SJSA1 (cell line): ENCODE data around the gene C19orf85. TPM values are rescaled to one million over a fixed set of nuclear protein-coding genes. Genes with fewer than 3 reads are reported as not detected.

ENCODE experiments used
- DNase-seq, 2 experiments: peaks; one replicate each; pipeline ENCODE4 v3.0.0-alpha.2; 2015 to 2020; ENCODE audit warnings: low spot score in 2 of 2, low read depth in 1 of 2
- H3K27ac ChIP-seq: fragments of 250-450 bp; sonication (Bioruptor Pico); 2 replicates; pipeline ENCODE4 v1.5.1; 2020; ENCODE audit warnings: mild to moderate bottlenecking, moderate library complexity
- H3K27me3 ChIP-seq: fragments of 250-450 bp; sonication (Bioruptor Pico); replicated peaks from 2 replicates; pipeline ENCODE4 v1.5.1; 2020; ENCODE audit warnings: mild to moderate bottlenecking, moderate library complexity
- H3K36me3 ChIP-seq: fragments of 250-450 bp; sonication (Bioruptor Pico); 2 replicates; pipeline ENCODE4 v1.5.1; 2020; ENCODE audit warnings: mild to moderate bottlenecking
- H3K4me1 ChIP-seq: fragments of 250-450 bp; sonication (Bioruptor Pico); replicated peaks from 2 replicates; pipeline ENCODE4 v1.6.1; 2021; ENCODE audit warnings: mild to moderate bottlenecking
- H3K4me3 ChIP-seq: fragments of 250-450 bp; sonication (Bioruptor Pico); 2 replicates; pipeline ENCODE4 v1.5.1; 2020; ENCODE audit warnings: mild to moderate bottlenecking
- H3K9me3 ChIP-seq: fragments of 250-450 bp; sonication (Bioruptor Pico); replicated peaks from 2 replicates; pipeline ENCODE4 v1.5.1; 2020; ENCODE audit warnings: mild to moderate bottlenecking
- total RNA-seq: library from RNA; depleted of rRNA; stranded (reverse); fragments of >200 nt; shearing (Covaris generic); gene quantifications from 2 replicates; pipeline ENCODE4 v1.2.3, GENCODE V29; 2014

C19orf85 gene
- total RNA-seq, 1 experiment from 2014 or later = not detected

- DNase-seq = no peak
- H3K4me3 ChIP-seq = peak overlapping the region; percentile 55; the same call in 1 of the 2 replicates
- H3K27ac ChIP-seq = no peak overlapping the region
- H3K4me1 ChIP-seq = peaks cover 35% of the 10 kb centered on the region
- H3K9me3 ChIP-seq = no peaks in the 10 kb centered on the region; the same call in 1 of the 2 replicates
- no peaks in the 10 kb centered on the region for H3K27me3 ChIP-seq
- peaks cover 27% of the 10 kb centered on the region for H3K36me3 ChIP-seq
Observed at GRCh38 chr19:55486043-55486970, 21.8 kb upstream of the C19orf85 start.

DNA sequence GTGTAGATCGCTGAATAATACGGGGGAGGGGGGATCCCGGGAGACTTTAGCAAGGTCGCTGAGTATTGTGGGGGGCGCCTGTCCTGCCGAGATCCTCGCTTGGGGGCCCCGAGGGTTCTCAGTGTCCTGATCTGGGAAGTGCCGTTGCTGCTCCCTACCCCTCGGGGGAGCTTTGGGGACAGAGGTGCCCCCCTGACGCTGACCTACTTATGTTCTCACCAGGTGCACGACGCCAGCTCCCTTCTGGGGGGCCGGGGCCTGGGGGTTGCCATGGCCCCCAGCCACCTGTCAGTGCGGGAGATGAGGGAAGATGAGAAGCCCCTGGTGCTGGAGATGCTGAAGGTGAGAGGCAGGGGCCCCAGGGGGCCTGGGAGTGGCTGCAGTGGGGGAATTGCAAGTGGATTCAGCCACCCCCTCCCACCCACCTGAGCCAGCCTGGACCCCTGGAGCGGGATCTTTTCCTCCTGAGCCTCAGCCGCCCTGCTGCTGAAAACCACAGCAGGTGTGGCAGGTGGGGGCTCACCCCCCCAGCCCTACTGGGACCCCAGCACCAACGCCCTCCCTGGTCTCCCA is 21.0 kb upstream of the C19orf85 start:
- Histone ChIP-seq H3K4me1 (peaks cover 35% of the 10 kb centered on the region), H3K9me3 (no peaks in the 10 kb centered on the region; the same call in 1 of the 2 replicates), H3K4me3 (peak overlapping the region; percentile 55), H3K27me3 (no peaks in the 10 kb centered on the region), H3K27ac (peak overlapping the region; percentile 46), H3K36me3 (peaks cover 28% of the 10 kb centered on the region)
- no peak for DNase-seq

DNA sequence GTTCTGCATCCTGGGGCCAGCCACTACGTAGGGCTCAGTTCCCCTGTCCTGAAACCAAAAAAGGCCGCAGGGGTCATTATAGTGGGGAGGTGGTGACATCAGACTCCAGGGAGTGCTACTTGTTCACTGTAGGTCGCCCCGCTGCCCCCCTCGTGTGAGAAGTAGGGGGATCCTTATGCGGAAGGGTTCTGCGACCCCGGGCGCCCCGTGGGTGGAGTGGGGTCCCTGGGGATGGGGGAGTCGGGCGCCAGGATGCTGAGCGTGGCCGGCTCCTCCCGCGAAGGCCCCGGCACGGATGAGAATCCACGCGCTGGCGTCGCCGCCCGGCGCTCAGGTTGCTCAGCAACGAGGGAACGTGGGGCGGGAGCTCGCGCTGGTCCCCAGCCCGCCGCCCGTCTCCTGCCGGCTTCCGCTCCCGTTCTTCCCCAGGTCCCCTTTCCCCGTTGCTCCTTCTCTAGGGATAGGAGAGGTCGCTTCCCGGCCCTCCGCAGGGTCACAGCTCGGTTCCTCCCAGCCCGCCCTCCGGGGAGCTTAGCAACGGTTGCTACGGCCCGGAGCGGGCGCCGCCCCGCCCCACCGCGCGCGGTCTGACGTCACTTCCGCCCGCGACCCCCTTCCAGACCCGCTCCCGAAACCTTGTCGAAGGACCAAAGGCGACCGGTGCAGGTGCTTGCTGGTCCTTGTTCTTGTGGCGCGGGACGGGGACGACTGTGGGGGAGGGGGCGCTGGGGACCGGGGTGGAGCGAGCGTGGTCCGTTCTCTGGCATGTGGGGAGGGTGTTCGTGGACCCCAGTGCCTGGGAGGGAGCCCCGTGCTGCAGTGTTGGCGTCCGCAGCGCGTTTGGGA is 20.3 kb upstream of the C19orf85 start, which contains the start of gene NAT14:
NAT14 (plus strand) TSS at position 596 of the 846 bp plus-strand sequence. CDS start 521 bp downstream, outside the sequence.
- peaks cover 35% of the 10 kb centered on the region for H3K4me1 ChIP-seq
- no peaks in the 10 kb centered on the region; the same call in 1 of the 2 replicates for H3K9me3 ChIP-seq
- H3K4me3 ChIP-seq = peak within 1 kb of the TSS; percentile 55
- peak within 1 kb of the TSS; percentile 46 for H3K27ac ChIP-seq
- no peaks in the 10 kb centered on the region for H3K27me3 ChIP-seq
- H3K36me3 ChIP-seq = peaks cover 28% of the 10 kb centered on the region
- DNase-seq = peak; percentile 67

DNA sequence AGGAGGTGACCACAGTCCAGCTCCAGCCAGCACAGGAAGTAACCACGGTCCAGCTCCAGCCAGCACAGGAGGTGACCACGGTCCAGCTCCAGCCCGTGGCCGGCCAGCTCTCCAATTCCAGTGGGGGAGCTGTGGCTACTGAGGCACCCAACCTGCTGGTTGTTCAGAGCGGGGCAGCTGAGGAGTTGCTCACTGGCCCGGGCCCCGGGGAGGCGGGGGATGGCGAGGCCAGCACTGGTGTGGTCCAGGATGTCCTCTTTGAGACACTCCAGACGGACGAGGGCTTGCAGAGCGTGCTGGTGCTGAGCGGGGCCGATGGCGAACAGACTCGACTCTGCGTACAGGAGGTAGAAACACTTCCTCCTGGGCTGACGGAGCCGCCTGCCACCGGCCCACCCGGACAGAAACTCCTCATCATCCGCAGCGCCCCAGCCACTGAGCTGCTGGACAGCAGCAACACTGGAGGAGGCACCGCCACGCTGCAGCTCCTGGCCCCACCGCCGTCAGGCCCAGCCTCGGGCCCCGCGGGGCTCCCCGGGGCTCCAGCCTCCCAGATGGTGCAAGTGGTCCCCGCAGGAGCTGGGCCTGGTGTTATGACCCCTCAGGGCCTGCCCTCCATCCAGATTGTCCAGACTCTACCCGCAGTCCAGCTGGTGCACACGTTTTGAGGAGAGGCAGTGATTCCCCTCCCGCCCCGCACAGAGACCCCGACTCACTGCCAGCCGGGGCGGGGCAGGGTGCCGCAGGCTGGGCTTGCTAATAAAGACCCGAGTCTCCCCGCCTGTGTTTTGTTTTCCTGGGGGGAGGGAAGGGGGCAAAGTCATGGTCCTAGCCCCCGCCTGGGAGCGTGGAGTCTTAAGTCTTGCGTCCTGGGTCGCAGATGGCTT is 19.4 kb upstream of the C19orf85 start:
- DNase-seq = no peak
- H3K4me3 ChIP-seq = no peak overlapping the region
- H3K4me1 ChIP-seq = peaks cover 35% of the 10 kb centered on the region
- H3K36me3 ChIP-seq = peaks cover 28% of the 10 kb centered on the region
- no peaks in the 10 kb centered on the region for H3K27me3 ChIP-seq
- no peaks in the 10 kb centered on the region; the same call in 1 of the 2 replicates for H3K9me3 ChIP-seq
- H3K27ac ChIP-seq = no peak overlapping the region

DNA sequence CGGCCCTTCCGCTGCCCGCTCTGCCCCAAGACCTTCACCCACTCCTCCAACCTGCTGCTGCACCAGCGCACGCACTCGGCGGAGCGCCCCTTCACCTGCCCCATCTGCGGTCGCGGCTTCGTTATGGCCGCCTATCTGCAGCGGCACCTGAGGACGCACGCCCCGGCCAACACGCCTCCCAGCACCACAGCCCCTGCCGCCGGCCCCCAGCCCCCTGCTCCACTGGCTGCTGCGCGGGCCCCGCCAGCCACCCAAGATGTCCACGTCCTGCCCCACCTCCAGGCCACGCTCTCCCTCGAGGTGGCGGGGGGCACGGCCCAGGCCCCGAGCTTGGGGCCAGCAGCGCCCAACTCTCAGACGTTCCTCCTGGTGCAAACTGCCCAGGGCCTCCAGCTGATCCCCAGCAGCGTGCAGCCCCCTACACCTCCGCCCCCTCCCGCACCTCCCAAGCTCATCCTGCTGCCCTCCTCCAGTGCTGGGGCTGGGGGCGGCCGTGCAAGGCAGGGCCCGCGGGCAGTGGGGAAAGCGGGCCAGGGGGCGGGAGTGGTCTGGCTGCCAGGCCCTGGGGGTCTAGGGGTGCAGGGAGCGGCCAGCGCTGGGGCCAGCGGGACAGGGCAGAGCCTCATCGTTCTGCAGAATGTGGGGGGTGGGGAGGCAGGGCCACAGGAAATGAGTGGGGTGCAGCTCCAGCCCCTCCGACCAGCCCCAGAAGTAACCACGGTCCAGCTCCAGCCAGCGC is 18.6 kb upstream of the C19orf85 start:
- H3K36me3 ChIP-seq = peaks cover 28% of the 10 kb centered on the region
- no peaks in the 10 kb centered on the region for H3K27me3 ChIP-seq
- no peak overlapping the region for H3K27ac ChIP-seq
- H3K4me1 ChIP-seq = peaks cover 35% of the 10 kb centered on the region
- no peak overlapping the region for H3K4me3 ChIP-seq
- no peak for DNase-seq
- no peaks in the 10 kb centered on the region; the same call in 1 of the 2 replicates for H3K9me3 ChIP-seq

DNA sequence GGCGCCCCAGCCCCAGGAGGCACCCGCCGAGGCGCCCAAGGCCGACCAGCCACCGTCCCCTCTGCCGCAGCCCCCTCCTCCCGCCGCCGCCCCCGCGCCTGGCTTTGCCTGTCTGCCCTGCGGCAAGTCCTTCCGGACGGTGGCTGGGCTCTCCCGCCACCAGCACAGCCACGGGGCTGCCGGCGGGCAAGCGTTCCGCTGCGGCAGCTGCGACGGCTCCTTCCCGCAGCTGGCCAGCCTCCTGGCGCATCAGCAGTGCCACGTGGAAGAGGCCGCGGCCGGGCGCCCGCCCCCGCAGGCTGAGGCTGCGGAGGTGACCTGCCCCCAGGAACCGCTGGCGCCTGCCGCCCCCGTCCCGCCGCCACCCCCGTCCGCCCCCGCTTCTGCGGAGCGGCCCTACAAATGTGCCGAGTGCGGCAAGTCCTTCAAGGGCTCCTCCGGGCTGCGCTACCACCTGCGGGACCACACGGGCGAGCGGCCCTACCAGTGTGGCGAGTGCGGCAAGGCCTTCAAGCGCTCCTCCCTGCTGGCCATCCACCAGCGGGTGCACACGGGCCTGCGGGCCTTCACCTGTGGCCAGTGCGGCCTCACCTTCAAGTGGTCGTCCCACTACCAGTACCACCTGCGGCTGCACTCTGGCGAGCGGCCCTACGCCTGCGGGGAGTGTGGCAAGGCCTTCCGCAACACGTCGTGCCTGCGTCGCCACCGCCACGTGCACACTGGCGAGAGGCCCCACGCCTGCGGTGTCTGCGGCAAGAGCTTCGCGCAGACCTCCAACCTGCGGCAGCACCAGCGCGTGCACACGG is 17.8 kb upstream of the C19orf85 start:
- peaks cover 28% of the 10 kb centered on the region for H3K36me3 ChIP-seq
- H3K4me3 ChIP-seq = no peak overlapping the region
- peaks cover 35% of the 10 kb centered on the region for H3K4me1 ChIP-seq
- no peaks in the 10 kb centered on the region for H3K27me3 ChIP-seq
- H3K9me3 ChIP-seq = no peaks in the 10 kb centered on the region; the same call in 1 of the 2 replicates
- no peak overlapping the region for H3K27ac ChIP-seq
- no peak for DNase-seq

DNA sequence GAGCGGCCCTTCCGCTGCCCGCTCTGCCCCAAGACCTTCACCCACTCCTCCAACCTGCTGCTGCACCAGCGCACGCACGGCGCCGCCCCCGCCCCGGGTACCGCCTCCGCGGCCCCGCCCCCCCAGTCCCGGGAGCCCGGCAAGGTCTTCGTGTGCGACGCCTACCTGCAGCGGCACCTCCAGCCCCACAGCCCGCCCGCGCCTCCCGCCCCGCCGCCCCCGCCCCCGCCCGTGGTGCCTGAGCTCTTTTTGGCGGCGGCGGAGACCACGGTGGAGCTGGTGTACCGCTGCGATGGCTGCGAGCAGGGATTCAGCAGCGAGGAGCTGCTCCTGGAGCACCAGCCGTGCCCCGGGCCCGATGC is 17.2 kb upstream of the C19orf85 start:
- H3K27ac ChIP-seq = no peak overlapping the region
- no peak for DNase-seq
- H3K9me3 ChIP-seq = no peaks in the 10 kb centered on the region; the same call in 1 of the 2 replicates
- peaks cover 28% of the 10 kb centered on the region for H3K36me3 ChIP-seq
- no peak overlapping the region for H3K4me3 ChIP-seq
- no peaks in the 10 kb centered on the region for H3K27me3 ChIP-seq
- peaks cover 31% of the 10 kb centered on the region for H3K4me1 ChIP-seq

GRCh38 chr19:55481148-55481793 is 16.7 kb upstream of the C19orf85 start:
- DNase-seq = no peak
- no peak overlapping the region for H3K27ac ChIP-seq

GRCh38 chr19:55479451-55480230 is 15.1 kb upstream of the C19orf85 start:
- H3K9me3 ChIP-seq = no peaks in the 10 kb centered on the region
- no peaks in the 10 kb centered on the region for H3K27me3 ChIP-seq
- H3K4me3 ChIP-seq = no peak overlapping the region
- H3K36me3 ChIP-seq = peaks cover 20% of the 10 kb centered on the region
- no peak for DNase-seq
- H3K4me1 ChIP-seq = peaks cover 29% of the 10 kb centered on the region
- no peak overlapping the region for H3K27ac ChIP-seq

More at GRCh38 chr19:55481148-55481793, 16.7 kb upstream of the C19orf85 start:
- no peaks in the 10 kb centered on the region for H3K27me3 ChIP-seq
- H3K4me1 ChIP-seq = peaks cover 26% of the 10 kb centered on the region
- H3K4me3 ChIP-seq = no peak overlapping the region
- peaks cover 28% of the 10 kb centered on the region for H3K36me3 ChIP-seq
- H3K9me3 ChIP-seq = no peaks in the 10 kb centered on the region; the same call in 1 of the 2 replicates

GRCh38 chr19:55479045-55479444 is 14.5 kb upstream of the C19orf85 start:
- no peak overlapping the region for H3K4me3 ChIP-seq
- H3K27me3 ChIP-seq = no peaks in the 10 kb centered on the region
- DNase-seq = no peak
- peaks cover 28% of the 10 kb centered on the region for H3K4me1 ChIP-seq
- H3K9me3 ChIP-seq = no peaks in the 10 kb centered on the region
- peaks cover 17% of the 10 kb centered on the region for H3K36me3 ChIP-seq
- no peak overlapping the region for H3K27ac ChIP-seq

- Histone ChIP-seq H3K9me3 (no peaks in the 10 kb centered on the region), H3K36me3 (peaks cover 11% of the 10 kb centered on the region), H3K27ac (no peak overlapping the region), H3K27me3 (no peaks in the 10 kb centered on the region), H3K4me3 (no peak overlapping the region), H3K4me1 (peaks cover 28% of the 10 kb centered on the region)
- DNase-seq = no peak
Observed at GRCh38 chr19:55478364-55478763, 13.8 kb upstream of the C19orf85 start.
